Eye (tissue), 1 donor: Measurements from ENCODE around the gene EML3.
"Not testable (repeated sequence)": the region's sequence is repeated elsewhere in the genome, so short reads cannot be mapped to it uniquely, and the experiment has no call there.

Experiments
- DNase-seq: peaks from one replicate; pipeline ENCODE4 v3.0.0-alpha.2; 2015

The EML3 gene

GRCh38 chr11:62567018-62567633, 45.4 kb downstream of the EML3 start:
- DNase-seq, result no peak

GRCh38 chr11:62566247-62566646, 46.3 kb downstream of the EML3 start:
- DNase-seq, result no peak

GRCh38 chr11:62565100-62565802, 47.3 kb downstream of the EML3 start:
- no peak for DNase-seq

GRCh38 chr11:62561677-62562230, 50.8 kb downstream of the EML3 start:
- DNase-seq, result not testable (repeated sequence)

- DNase-seq, result peak; percentile 82
Observed at GRCh38 chr11:62560566-62561103, 51.9 kb downstream of the EML3 start.

GRCh38 chr11:62559626-62560025, 52.9 kb downstream of the EML3 start:
- not testable (repeated sequence) for DNase-seq

- no peak for DNase-seq
Observed at GRCh38 chr11:62559204-62559603, 53.4 kb downstream of the EML3 start.

GRCh38 chr11:62558669-62559068, 53.9 kb downstream of the EML3 start:
- no peak for DNase-seq

GRCh38 chr11:62556875-62557631, 55.5 kb downstream of the EML3 start:
- no peak for DNase-seq

- peak; percentile 78 for DNase-seq
Observed at GRCh38 chr11:62556108-62556874, 56.3 kb downstream of the EML3 start.

GRCh38 chr11:62555464-62556107, 57.0 kb downstream of the EML3 start:
- peak; percentile 58 for DNase-seq

GRCh38 chr11:62554387-62555167, 58.0 kb downstream of the EML3 start:
- DNase-seq, result peak; percentile 54

GRCh38 chr11:62553839-62554361, 58.7 kb downstream of the EML3 start:
- DNase-seq, result no peak

GRCh38 chr11:62553080-62553838, 59.3 kb downstream of the EML3 start:
- peak; percentile 84 for DNase-seq

- peak; percentile 63 for DNase-seq
Observed at GRCh38 chr11:62552485-62553079, 60.0 kb downstream of the EML3 start.
